SU-DHL-6 (cell line): ENCODE data around the gene APOL6.
"Not testable (repeated sequence)": the region's sequence is repeated elsewhere in the genome, so short reads cannot be mapped to it uniquely, and the experiment has no call there.

ENCODE experiments used
- H2AFZ ChIP-seq: fragments of 200-600 bp; sonication (generic); 2 replicates; pipeline ENCODE4 v1.6.1; 2014; ENCODE audit warnings: low read depth, mild to moderate bottlenecking, moderate library complexity, mixed read lengths, antibody characterized with exemption, low read length; ENCODE audit not compliant: severe bottlenecking
- H3F3A ChIP-seq: fragments of 200-600 bp; shearing (Covaris generic); 2 replicates; pipeline ENCODE4 v1.6.0; 2016; ENCODE audit warnings: antibody characterized with exemption, mild to moderate bottlenecking; ENCODE audit not compliant: insufficient read depth
- H3K27ac ChIP-seq: fragments of 200-600 bp; sonication (generic); 2 replicates; pipeline ENCODE4 v1.5.1; 2016; ENCODE audit warnings: low read depth, mild to moderate bottlenecking, low read length, moderate library complexity, mixed read lengths
- H3K27me3 ChIP-seq: fragments of 200-600 bp; sonication (generic), shearing (Covaris generic); 2 replicates; pipeline ENCODE4 v1.6.0; 2014; ENCODE audit warnings: mild to moderate bottlenecking, low read length
- H3K36me3 ChIP-seq: fragments of 200-600 bp; sonication (generic); 2 replicates; pipeline ENCODE4 v1.6.1; 2014; ENCODE audit warnings: mild to moderate bottlenecking, low read length, mixed read lengths
- H3K4me2 ChIP-seq: fragments of 300-600, 200-600 bp; shearing (Covaris generic), sonication (generic); 2 replicates; pipeline ENCODE4 v1.6.0; 2014; ENCODE audit warnings: low read length, low read depth, mild to moderate bottlenecking; ENCODE audit not compliant: poor library complexity, severe bottlenecking
- H3K4me3 ChIP-seq: fragments of 200-600 bp; sonication (generic); 2 replicates; pipeline ENCODE4 v1.5.1; 2014; ENCODE audit warnings: antibody characterized with exemption, low read length, mild to moderate bottlenecking, mixed read lengths; ENCODE audit not compliant: insufficient read depth, poor library complexity, severe bottlenecking
- H3K79me2 ChIP-seq: fragments of 200-600 bp; sonication (generic); 2 replicates; pipeline ENCODE4 v1.6.1; 2014; ENCODE audit warnings: mild to moderate bottlenecking, low read length, moderate library complexity; ENCODE audit not compliant: insufficient read depth
- H3K9ac ChIP-seq: fragments of 200-600 bp; sonication (generic); 2 replicates; pipeline ENCODE4 v1.7.0; 2014; ENCODE audit warnings: mild to moderate bottlenecking, low read length
- H3K9me2 ChIP-seq: fragments of 200-600 bp; sonication (generic); replicated peaks from 2 replicates; pipeline ENCODE4 v1.6.1; 2014; ENCODE audit warnings: low read length; ENCODE audit not compliant: insufficient read depth
- H3K9me3 ChIP-seq: fragments of 200-600 bp; sonication (generic); 2 replicates; pipeline ENCODE4 v1.6.1; 2014; ENCODE audit warnings: low read length, mixed read lengths; ENCODE audit not compliant: insufficient read depth
- H4K20me1 ChIP-seq: fragments of 200-600 bp; sonication (generic); 2 replicates; pipeline ENCODE4 v1.6.1; 2014; ENCODE audit warnings: low read depth, mild to moderate bottlenecking, antibody characterized with exemption, low read length, moderate library complexity, mixed read lengths
- EZH2phosphoT487 ChIP-seq: fragments of 200-600 bp; sonication (generic), shearing (Covaris generic); conservative IDR thresholded peaks from 2 replicates; pipeline ENCODE4 v1.6.1; 2018; ENCODE audit warnings: mild to moderate bottlenecking, antibody characterized with exemption, low read length, moderate library complexity, mixed read lengths
- TF ChIP-seq, protein P1 (sequence below): fragments of 200-600 bp; sonication (generic); IDR thresholded peaks from one replicate; pipeline ENCODE4 v1.5.1; 2017; ENCODE audit warnings: antibody characterized with exemption, mild to moderate bottlenecking, low read length, moderate library complexity; ENCODE audit not compliant: insufficient read depth, poor library complexity, severe bottlenecking

Gene APOL6

DNA sequence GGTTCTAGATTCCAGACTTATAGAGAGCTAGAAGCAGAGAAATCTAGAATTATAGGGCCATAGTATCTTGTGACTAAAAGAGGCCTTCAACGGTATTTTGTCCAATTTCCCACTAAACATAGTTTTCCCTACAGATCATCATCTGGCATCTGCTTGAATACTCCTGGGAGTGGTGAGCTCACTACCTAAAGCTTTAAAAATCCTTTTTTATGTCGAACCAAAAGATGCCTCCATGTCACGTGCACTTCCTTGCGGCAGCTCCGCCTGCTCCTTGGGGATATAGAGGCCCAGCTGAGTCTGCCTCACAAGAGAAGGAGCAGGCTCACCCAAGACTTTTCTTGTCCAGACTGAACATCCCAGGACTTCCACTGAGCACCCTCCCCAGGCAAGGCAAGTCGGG lies 26.8 kb upstream of the APOL6 start:
- Histone ChIP-seq H3K27ac (no peak overlapping the region), H3K9me2 (no peaks in the 10 kb centered on the region), H3K36me3 (no peaks in the 10 kb centered on the region), H3K4me3 (no peak overlapping the region), H3K79me2 (no peaks in the 10 kb centered on the region), H3K4me2 (no peak overlapping the region), H3K9me3 (no peaks in the 10 kb centered on the region), H3F3A (no peaks in the 10 kb centered on the region; the same call in 1 of the 2 replicates), H2AFZ (no peak overlapping the region), H3K9ac (no peak overlapping the region), H3K27me3 (no peaks in the 10 kb centered on the region), H4K20me1 (no peaks in the 10 kb centered on the region)
- TF ChIP-seq, protein P1, sequence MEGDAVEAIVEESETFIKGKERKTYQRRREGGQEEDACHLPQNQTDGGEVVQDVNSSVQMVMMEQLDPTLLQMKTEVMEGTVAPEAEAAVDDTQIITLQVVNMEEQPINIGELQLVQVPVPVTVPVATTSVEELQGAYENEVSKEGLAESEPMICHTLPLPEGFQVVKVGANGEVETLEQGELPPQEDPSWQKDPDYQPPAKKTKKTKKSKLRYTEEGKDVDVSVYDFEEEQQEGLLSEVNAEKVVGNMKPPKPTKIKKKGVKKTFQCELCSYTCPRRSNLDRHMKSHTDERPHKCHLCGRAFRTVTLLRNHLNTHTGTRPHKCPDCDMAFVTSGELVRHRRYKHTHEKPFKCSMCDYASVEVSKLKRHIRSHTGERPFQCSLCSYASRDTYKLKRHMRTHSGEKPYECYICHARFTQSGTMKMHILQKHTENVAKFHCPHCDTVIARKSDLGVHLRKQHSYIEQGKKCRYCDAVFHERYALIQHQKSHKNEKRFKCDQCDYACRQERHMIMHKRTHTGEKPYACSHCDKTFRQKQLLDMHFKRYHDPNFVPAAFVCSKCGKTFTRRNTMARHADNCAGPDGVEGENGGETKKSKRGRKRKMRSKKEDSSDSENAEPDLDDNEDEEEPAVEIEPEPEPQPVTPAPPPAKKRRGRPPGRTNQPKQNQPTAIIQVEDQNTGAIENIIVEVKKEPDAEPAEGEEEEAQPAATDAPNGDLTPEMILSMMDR = no peak

DNA sequence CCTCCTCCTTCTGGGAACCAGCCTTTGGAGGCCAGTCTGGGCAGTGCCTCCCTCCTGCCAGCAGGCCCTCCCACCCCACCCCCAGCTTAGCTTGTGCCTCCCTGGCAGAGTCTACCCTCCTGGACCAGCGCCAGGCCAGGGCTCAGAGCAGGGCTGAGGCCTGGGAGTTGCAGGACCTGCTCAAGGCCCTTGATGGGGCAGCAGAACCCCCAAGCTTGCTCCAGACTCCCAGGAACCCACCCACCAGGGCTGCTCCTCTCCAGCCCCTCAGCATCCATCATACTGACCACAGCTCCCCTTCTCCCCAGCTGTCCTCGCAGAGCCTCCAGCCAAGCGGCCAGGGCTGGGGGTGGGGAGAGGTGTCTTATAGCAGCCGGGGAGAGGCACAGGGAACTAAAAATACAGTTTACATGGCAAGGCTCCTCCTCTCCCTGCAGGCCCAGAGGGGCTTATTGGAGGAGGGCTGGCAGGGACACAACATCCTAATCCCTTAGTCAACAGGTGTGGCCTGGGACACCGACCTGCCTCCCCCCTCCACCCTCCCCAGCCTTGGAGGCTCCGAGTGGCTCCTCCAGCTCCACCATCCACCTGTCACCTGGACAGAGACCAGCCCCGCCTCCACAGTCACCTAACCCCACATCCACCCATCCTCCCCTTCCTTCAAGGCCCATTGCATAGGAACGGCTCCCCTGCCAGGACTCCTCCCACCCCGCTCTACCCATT lies 25.9 kb upstream of the APOL6 start:
- H3K9ac ChIP-seq = no peak overlapping the region
- H3K27me3 ChIP-seq = no peaks in the 10 kb centered on the region
- H3K4me2 ChIP-seq = no peak overlapping the region
- H3K9me2 ChIP-seq = no peaks in the 10 kb centered on the region
- H3K36me3 ChIP-seq = no peaks in the 10 kb centered on the region
- no peaks in the 10 kb centered on the region for H4K20me1 ChIP-seq
- no peak overlapping the region for H3K4me3 ChIP-seq
- TF ChIP-seq, protein P1 = no peak
- TF ChIP-seq EZH2phosphoT487 = no peak
- no peaks in the 10 kb centered on the region for H3K9me3 ChIP-seq
- H3K27ac ChIP-seq = no peak overlapping the region
- H2AFZ ChIP-seq = no peak overlapping the region
- H3F3A ChIP-seq = no peaks in the 10 kb centered on the region; the same call in 1 of the 2 replicates
- H3K79me2 ChIP-seq = no peaks in the 10 kb centered on the region

DNA sequence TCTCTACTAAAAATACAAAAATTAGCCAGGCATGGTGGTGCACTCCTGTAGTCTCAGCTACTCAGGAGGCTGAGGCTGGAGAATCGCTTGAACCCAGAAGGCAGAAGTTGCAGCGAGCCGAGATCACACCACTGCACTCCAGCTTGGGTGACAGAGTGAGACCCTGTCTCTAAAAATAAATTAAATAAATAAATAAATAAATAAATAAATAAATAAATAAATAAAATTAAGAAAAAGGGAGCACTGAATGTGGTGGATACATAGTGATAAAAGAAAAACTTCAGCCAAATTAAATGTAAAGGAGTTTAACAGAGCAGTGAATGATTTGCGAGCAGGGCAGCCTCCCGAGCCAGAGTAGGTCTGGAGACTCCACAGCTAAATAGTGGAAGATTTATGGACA lies 24.4 kb upstream of the APOL6 start:
- H3K9me2 ChIP-seq, H3K27me3 ChIP-seq, H3K27ac ChIP-seq, H2AFZ ChIP-seq, H3K4me3 ChIP-seq, H3K4me2 ChIP-seq, H3K36me3 ChIP-seq, H3F3A ChIP-seq, H3K9me3 ChIP-seq, H3K9ac ChIP-seq, H4K20me1 ChIP-seq, H3K79me2 ChIP-seq: not testable (repeated sequence)

DNA sequence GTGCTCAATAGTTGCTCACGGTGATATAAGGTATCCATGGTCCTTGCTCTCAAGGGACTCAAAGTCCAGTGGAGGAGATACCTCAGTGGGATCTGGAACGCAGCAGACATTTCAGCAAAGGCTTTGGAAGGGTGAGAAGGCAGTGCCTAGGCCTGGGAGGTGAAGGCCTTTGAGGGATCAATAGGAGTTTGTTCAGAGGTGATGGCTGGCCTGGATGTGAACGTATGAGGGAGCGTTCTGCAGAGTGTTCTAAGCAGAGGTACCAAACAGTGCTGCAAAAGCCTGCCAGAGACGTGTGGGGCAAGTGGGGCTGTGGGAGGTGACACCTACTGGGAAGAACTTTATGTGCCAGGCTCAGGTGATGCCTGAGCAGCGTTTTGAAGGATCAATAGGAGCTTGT lies 23.7 kb upstream of the APOL6 start:
- Histone ChIP-seq H3K27me3 (no peaks in the 10 kb centered on the region), H3K4me2 (no peak overlapping the region), H3K9ac (no peak overlapping the region), H3K36me3 (no peaks in the 10 kb centered on the region), H3K9me3 (no peaks in the 10 kb centered on the region), H2AFZ (no peak overlapping the region), H4K20me1 (no peaks in the 10 kb centered on the region), H3K79me2 (no peaks in the 10 kb centered on the region), H3F3A (no peaks in the 10 kb centered on the region; the same call in 1 of the 2 replicates), H3K9me2 (no peaks in the 10 kb centered on the region), H3K4me3 (no peak overlapping the region), H3K27ac (no peak overlapping the region)
- no peak for TF ChIP-seq EZH2phosphoT487
- TF ChIP-seq, protein P1 = no peak
